Lung (tissue), 12 donors: ENCODE data around the gene LECT2. TPM values are rescaled to one million over a fixed set of nuclear protein-coding genes. Genes with fewer than 3 reads are reported as not detected.
A peak's percentile ranks its signal among the peaks of the same experiment; 100 is the strongest.

Source experiments
- ATAC-seq: fragments of 200-7000 bp; cut with Tn5 transposase; one replicate; pipeline ENCODE4 v1.9.1; 2020; ENCODE audit warnings: moderate number of reproducible peaks; ENCODE audit not compliant: insufficient read depth, low FRiP score
- DNase-seq, 3 donors: peaks; one replicate each; pipeline ENCODE4 v3.0.0-alpha.2; 2013 to 2017
- H3K27ac ChIP-seq, 2 donors: one replicate each; pipeline ENCODE4 v1.5.1; 2013; ENCODE audit warnings: mild to moderate bottlenecking in 2 of 2, moderate library complexity in 2 of 2, control low read depth in 1 of 2, inconsistent platforms in 1 of 2, low read depth in 1 of 2, low read length in 1 of 2
- H3K27me3 ChIP-seq, 3 donors: one replicate each; pipeline ENCODE4 v1.5.1; 2013; ENCODE audit warnings: low read length in 2 of 3; ENCODE audit not compliant: control insufficient read depth in 3 of 3, insufficient read depth in 3 of 3
- H3K36me3 ChIP-seq, 4 donors: one replicate each; pipeline ENCODE4 v1.5.1; 2013; ENCODE audit warnings: low read length in 4 of 4, mild to moderate bottlenecking in 1 of 4, moderate library complexity in 1 of 4; ENCODE audit not compliant: control insufficient read depth in 4 of 4, insufficient read depth in 4 of 4
- H3K4me1 ChIP-seq, 5 donors: one replicate each; pipeline ENCODE4 v1.5.1; 2013; ENCODE audit warnings: low read length in 5 of 5, mild to moderate bottlenecking in 2 of 5, moderate library complexity in 1 of 5; ENCODE audit not compliant: control insufficient read depth in 5 of 5, insufficient read depth in 5 of 5
- H3K4me3 ChIP-seq: one replicate; pipeline ENCODE4 v1.5.1; 2013; ENCODE audit warnings: mild to moderate bottlenecking, control low read depth, moderate library complexity
- H3K9ac ChIP-seq, 2 donors: one replicate each; pipeline ENCODE4 v1.5.1; 2013; ENCODE audit warnings: low read length in 2 of 2, control low read depth in 1 of 2; ENCODE audit not compliant: insufficient read depth in 1 of 2
- H3K9me3 ChIP-seq, 4 donors: one replicate each; pipeline ENCODE4 v1.5.1; 2013; ENCODE audit warnings: low read length in 3 of 4, mild to moderate bottlenecking in 1 of 4, moderate library complexity in 1 of 4; ENCODE audit not compliant: control insufficient read depth in 4 of 4, insufficient read depth in 3 of 4
- WGBS, 2 donors: extraction: QIAGEN DNeasy Blood & Tissue Kit; methylation state at CpG; one replicate each; pipeline ENCODE4 v1.1.7; 2013; 5-methylcytosine and 5-hydroxymethylcytosine counted together
- polyA plus RNA-seq, 2 donors: library from polyadenylated mRNA; stranded (reverse); fragments of 200-250 nt; gene quantifications; one replicate each; pipeline ENCODE4 v1.2.1, GENCODE V29; 2013
- total RNA-seq, 2 donors: library from RNA; depleted of rRNA in 1 of 2; stranded (reverse); fragments of >200 nt in 1 of 2; gene quantifications; one replicate each; pipeline ENCODE4 v1.2.1, GENCODE V29; 2014 to 2021
- TF ChIP-seq, protein P1 (sequence below): IDR thresholded peaks from 2 replicates; pipeline ENCODE4 v1.5.1; 2012; ENCODE audit warnings: mild to moderate bottlenecking; ENCODE audit errors: control extremely low read depth, extremely low read depth
- donor health status: control.
- donor health status: control.
- donor health status: Bipolar disorder and iron deficiency.
- donor health status: healthy.
- donor health status: DM: yes; HTN: yes; CAD: no.

The LECT2 gene
- total and polyA plus RNA-seq, 4 donors: not detected

DNA sequence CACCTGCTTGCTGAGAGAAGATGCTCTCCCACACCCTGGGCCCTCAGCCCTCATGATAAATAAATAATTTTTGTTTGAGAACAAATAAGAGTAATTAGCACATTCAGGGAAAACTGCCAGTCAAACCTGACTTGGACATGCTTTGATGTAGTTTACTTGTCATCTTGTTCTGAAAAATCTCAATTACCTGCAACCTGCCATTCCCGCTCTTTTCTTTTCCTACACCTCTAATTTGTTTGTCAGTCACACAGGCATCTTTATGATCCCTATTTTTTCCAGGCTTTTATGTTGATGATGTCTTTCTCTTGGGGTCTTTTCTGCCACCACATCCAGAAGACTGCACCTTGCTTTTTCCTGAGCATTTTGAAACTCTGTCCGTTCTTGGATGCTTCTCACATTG is 45.4 kb upstream of the LECT2 start:
- TF ChIP-seq, protein P1, sequence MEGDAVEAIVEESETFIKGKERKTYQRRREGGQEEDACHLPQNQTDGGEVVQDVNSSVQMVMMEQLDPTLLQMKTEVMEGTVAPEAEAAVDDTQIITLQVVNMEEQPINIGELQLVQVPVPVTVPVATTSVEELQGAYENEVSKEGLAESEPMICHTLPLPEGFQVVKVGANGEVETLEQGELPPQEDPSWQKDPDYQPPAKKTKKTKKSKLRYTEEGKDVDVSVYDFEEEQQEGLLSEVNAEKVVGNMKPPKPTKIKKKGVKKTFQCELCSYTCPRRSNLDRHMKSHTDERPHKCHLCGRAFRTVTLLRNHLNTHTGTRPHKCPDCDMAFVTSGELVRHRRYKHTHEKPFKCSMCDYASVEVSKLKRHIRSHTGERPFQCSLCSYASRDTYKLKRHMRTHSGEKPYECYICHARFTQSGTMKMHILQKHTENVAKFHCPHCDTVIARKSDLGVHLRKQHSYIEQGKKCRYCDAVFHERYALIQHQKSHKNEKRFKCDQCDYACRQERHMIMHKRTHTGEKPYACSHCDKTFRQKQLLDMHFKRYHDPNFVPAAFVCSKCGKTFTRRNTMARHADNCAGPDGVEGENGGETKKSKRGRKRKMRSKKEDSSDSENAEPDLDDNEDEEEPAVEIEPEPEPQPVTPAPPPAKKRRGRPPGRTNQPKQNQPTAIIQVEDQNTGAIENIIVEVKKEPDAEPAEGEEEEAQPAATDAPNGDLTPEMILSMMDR: no peak
- H3K27ac ChIP-seq: no peak overlapping the region
- H3K9ac ChIP-seq: no peak overlapping the region
- no peaks in the 10 kb centered on the region for H3K36me3 ChIP-seq
- DNase-seq (no peak), ATAC-seq (no peak)
- H3K4me3 ChIP-seq: no peak overlapping the region
- WGBS, 2 donors: 92 to 97% methylated on average over 2 of the region's 2 CpGs
- H3K4me1 ChIP-seq: peaks cover 0 to 13% (median 9%) of the 10 kb centered on the region in 5 donors
- no peaks in the 10 kb centered on the region for H3K9me3 ChIP-seq
- no peaks in the 10 kb centered on the region for H3K27me3 ChIP-seq

DNA sequence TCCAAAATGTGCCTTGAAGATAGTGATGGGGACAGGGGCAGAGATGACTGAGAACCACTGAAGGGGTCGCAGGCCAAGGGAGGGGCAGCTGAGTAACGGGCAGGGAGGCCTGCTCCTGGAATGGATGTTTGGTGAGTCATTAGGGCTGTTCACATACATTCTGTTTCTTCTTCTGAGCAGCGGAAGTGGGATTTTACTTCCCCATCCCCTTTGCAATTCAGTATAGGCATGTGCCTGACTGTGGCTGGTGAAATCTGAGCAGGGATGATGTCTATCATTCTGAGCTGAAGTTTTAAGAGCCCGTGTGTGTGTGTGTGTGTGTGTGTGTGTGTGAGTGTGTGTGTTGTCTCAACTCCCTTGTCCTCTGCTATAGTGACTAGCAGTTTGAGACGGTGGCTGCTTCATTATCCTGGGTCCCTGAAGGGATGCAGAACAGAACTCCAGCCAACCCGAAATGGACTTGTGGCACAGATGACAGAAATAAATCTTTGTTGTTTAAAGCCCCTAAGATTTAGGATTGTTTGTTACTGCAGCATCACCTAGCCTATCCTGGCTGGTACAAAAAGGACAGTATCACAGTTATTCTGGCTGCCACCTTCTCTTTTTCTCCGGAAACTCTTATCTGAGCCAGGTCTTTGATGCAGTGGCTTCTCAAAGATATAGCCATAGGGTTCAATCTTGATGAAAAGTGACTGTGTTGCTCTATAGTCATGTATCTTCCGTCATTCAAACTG is 44.8 kb upstream of the LECT2 start:
- H3K27ac ChIP-seq: no peak overlapping the region
- DNase-seq: no peak

DNA sequence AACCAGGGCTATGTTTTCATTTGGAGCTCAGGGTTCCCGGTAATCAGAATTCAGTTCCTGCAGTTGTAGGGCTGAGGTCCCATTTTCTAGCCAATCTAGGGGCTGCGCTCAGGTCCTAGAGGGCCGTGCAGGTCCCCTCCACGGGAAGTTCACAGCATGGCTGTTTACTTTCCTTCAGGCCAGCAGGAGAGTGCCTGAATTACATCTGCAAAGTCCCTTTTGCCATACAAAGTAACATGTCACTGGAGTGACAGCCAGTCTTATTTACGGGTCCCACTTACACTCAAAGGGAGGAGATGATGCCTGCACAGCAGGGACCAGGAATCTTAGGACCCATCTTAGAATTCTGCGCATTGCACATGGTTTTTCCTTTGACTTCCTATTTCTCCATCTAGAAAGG is 44.1 kb upstream of the LECT2 start:
- WGBS, 2 donors: 67 to 83% methylated on average over 6 of the region's 6 CpGs
- H3K4me3 ChIP-seq: no peak overlapping the region
- no peak overlapping the region for H3K27ac ChIP-seq
- DNase-seq: no peak
- TF ChIP-seq, protein P1: no peak
- no peaks in the 10 kb centered on the region for H3K27me3 ChIP-seq
- no peak for ATAC-seq
- no peak overlapping the region for H3K9ac ChIP-seq
- no peaks in the 10 kb centered on the region for H3K9me3 ChIP-seq
- H3K36me3 ChIP-seq: no peaks in the 10 kb centered on the region
- H3K4me1 ChIP-seq: peaks cover 0 to 21% (median 9%) of the 10 kb centered on the region in 5 donors

More for the DNA sequence above, 44.8 kb upstream of the LECT2 start:
- peak; percentile 68 for ATAC-seq
- no peaks in the 10 kb centered on the region for H3K27me3 ChIP-seq
- TF ChIP-seq, protein P1: no peak
- H3K9me3 ChIP-seq: no peaks in the 10 kb centered on the region
- no peaks in the 10 kb centered on the region for H3K36me3 ChIP-seq
- peaks cover 0 to 14% (median 9%) of the 10 kb centered on the region in 5 donors for H3K4me1 ChIP-seq
- H3K9ac ChIP-seq: no peak overlapping the region
- H3K4me3 ChIP-seq: no peak overlapping the region
- WGBS, 2 donors: 55 to 67% methylated on average over 8 of the region's 8 CpGs
